K562 (cell line): ENCODE results near the gene RBM45. TPM values are rescaled to one million over a fixed set of nuclear protein-coding genes. Genes with fewer than 3 reads are reported as not detected.
A peak's percentile ranks its signal among the peaks of the same experiment; 100 is the strongest.

Source experiments
- ATAC-seq: fragments of 200-7000 bp; cut with Tn5 transposase; 3 replicates; pipeline ENCODE4 v1.9.1; 2020; ENCODE audit warnings: moderate library complexity
- BruUV-seq: library from RNA; stranded (reverse); fragments of 400-500 nt; replicated peaks from 2 replicates; lab custom pipeline; 2021; lab: Mats Ljungman, UMichigan
- CTCF ChIA-PET: fragments of 300-600 bp; formaldehyde crosslinking; extraction: SDS; loops from one replicate; lab custom pipeline; 2021; ENCODE audit warnings: low intra/inter-chr PET ratio; lab: Yijun Ruan, JAX
- POLR2A ChIA-PET: fragments of 300-600, 350-650 bp; sonication (Branson Sonifier 250); formaldehyde crosslinking; extraction: SDS; loops from one replicate; lab custom pipeline; 2021; ENCODE audit warnings: antibody characterized with exemption, inconsistent platforms; lab: Yijun Ruan, JAX
- DNase-seq, 4 experiments: peaks; one replicate each; pipeline versions ENCODE4 v3.0.0 to v3.0.0-alpha.2; 2011 to 2018; ENCODE audit warnings: low spot score in 3 of 4, mixed read lengths in 3 of 4; ENCODE audit errors: extremely low read depth in 1 of 4
- FAIRE-seq: peaks from 2 replicates; lab custom pipeline; 2011; peaks lifted over from hg19 to GRCh38; lab: Jason Lieb, UNC
- H2AFZ ChIP-seq: 2 replicates; pipeline ENCODE4 v1.6.0; 2011; ENCODE audit warnings: low read depth, low read length, control low read depth, inconsistent platforms
- H3K27ac ChIP-seq: fragments of 200-600 bp; 3 replicates; pipeline ENCODE4 v1.8.0; 2011; ENCODE audit warnings: low read depth, mild to moderate bottlenecking, control low read depth, inconsistent platforms, low read length, moderate library complexity, mixed read lengths; ENCODE audit errors: extremely low read depth
- H3K27me3 ChIP-seq, 2 experiments: fragments of 300-600 bp in 1 of 2; 2 replicates in 1 of 2; 3 replicates in 1 of 2; pipeline versions ENCODE4 v1.6.0 to v1.8.0; 2011; ENCODE audit warnings: inconsistent platforms in 2 of 2, low read length in 2 of 2, mild to moderate bottlenecking in 1 of 2, mixed read lengths in 1 of 2, moderate library complexity in 1 of 2; ENCODE audit not compliant: control insufficient read depth in 2 of 2, insufficient read depth in 2 of 2
- H3K36me3 ChIP-seq: fragments of 300-600 bp; 3 replicates; pipeline ENCODE4 v1.8.0; 2011; ENCODE audit warnings: mild to moderate bottlenecking, low read length, inconsistent platforms; ENCODE audit not compliant: control insufficient read depth, insufficient read depth
- H3K4me1 ChIP-seq, 2 experiments: fragments of 200-600 bp in 1 of 2; replicated peaks in 1 of 2; 2 replicates in 1 of 2; 3 replicates in 1 of 2; pipeline versions ENCODE4 v1.5.1 to v1.8.0; 2011; ENCODE audit warnings: inconsistent platforms in 2 of 2, low read length in 2 of 2, mild to moderate bottlenecking in 1 of 2, mixed read lengths in 1 of 2, moderate library complexity in 1 of 2; ENCODE audit not compliant: control insufficient read depth in 2 of 2, insufficient read depth in 2 of 2
- H3K4me2 ChIP-seq: 2 replicates; pipeline ENCODE4 v1.6.1; 2011; ENCODE audit warnings: low read length, control low read depth, inconsistent platforms, mixed read lengths; ENCODE audit not compliant: insufficient read depth
- H3K4me3 ChIP-seq: fragments of 200-600 bp; sonication (generic), shearing (Covaris generic); 2 replicates; pipeline ENCODE4 v1.5.1; 2016; ENCODE audit warnings: control low read depth, inconsistent platforms
- H3K79me2 ChIP-seq: fragments of 200-600 bp; 3 replicates; pipeline ENCODE4 v1.8.0; 2011; ENCODE audit warnings: low read length, inconsistent platforms; ENCODE audit not compliant: control insufficient read depth, insufficient read depth
- H3K9ac ChIP-seq, 2 experiments: 2 replicates each; pipeline versions ENCODE4 v1.6.0 to v1.6.1; 2011; ENCODE audit warnings: low read depth in 2 of 2, low read length in 2 of 2, control low read depth in 1 of 2, inconsistent platforms in 1 of 2, mild to moderate bottlenecking in 1 of 2, mixed read lengths in 1 of 2; ENCODE audit not compliant: insufficient read depth in 1 of 2
- H3K9me1 ChIP-seq: one replicate; pipeline ENCODE4 v1.6.0; 2011; ENCODE audit warnings: inconsistent platforms, mild to moderate bottlenecking, low read length, moderate library complexity; ENCODE audit not compliant: control insufficient read depth, insufficient read depth
- H3K9me3 ChIP-seq: replicated peaks from 2 replicates; pipeline ENCODE4 v1.5.1; 2011; ENCODE audit warnings: low read depth, low read length, inconsistent platforms; ENCODE audit not compliant: control insufficient read depth, insufficient read depth
- H4K20me1 ChIP-seq: replicated peaks from 2 replicates; pipeline ENCODE4 v1.6.1; 2011; ENCODE audit warnings: low read length, inconsistent platforms, mixed read lengths; ENCODE audit not compliant: control insufficient read depth, insufficient read depth
- BACH1 ChIP-seq: fragments of 200-800 bp; sonication (Bioruptor generic); IDR thresholded peaks from 2 replicates; pipeline ENCODE4 v1.6.1; 2016; ENCODE audit warnings: missing genetic modification characterization, missing compliant biosample characterization
- HMG20B ChIP-seq: fragments of 250-450 bp; sonication (Bioruptor Pico); IDR thresholded peaks from 2 replicates; pipeline ENCODE4 v1.5.0; 2021; ENCODE audit warnings: mild to moderate bottlenecking
- NR2C1 ChIP-seq, 2 experiments: fragments of 450-650 bp; IDR thresholded peaks; 2 replicates each; pipeline ENCODE4 v1.6.1; 2017; ENCODE audit warnings: mild to moderate bottlenecking in 2 of 2, antibody characterized with exemption in 1 of 2, inconsistent platforms in 1 of 2, missing compliant biosample characterization in 1 of 2, missing genetic modification characterization in 1 of 2
- NR2C2 ChIP-seq, 2 experiments: fragments of 200-800 bp in 1 of 2; sonication (Bioruptor generic) in 1 of 2; sonication (generic) in 1 of 2; formaldehyde crosslinking in 1 of 2; IDR thresholded peaks; 2 replicates each; pipeline versions ENCODE4 v1.6.1 to v1.8.0; 2016 to 2022; ENCODE audit warnings: mild to moderate bottlenecking in 1 of 2, missing compliant biosample characterization in 1 of 2, missing genetic modification characterization in 1 of 2, missing genetic modification reagents in 1 of 2
- RBM34 ChIP-seq: fragments of 200-400 bp; formaldehyde crosslinking; IDR thresholded peaks from 2 replicates; pipeline ENCODE4 v1.6.1; 2018; ENCODE audit warnings: low read length, borderline replicate concordance; ENCODE audit not compliant: insufficient read depth
- ZNF586 ChIP-seq: fragments of 450-650 bp; formaldehyde crosslinking; conservative IDR thresholded peaks from 2 replicates; pipeline ENCODE4 v1.4.0; 2020; ENCODE audit warnings: mild to moderate bottlenecking, moderate library complexity
- WGBS: fragments of 100-300 bp; shearing (Covaris generic); methylation state at CpG from one replicate; pipeline ENCODE4 v1.1.6; 2016; ENCODE audit warnings: low coverage, mixed read lengths; ENCODE audit not compliant: insufficient coverage; ENCODE audit errors: missing lambda C conversion rate; 5-methylcytosine and 5-hydroxymethylcytosine counted together
- in situ Hi-C: fragments of 300-500 bp; cut with MboI; formaldehyde crosslinking; loops from 4 replicates; pipeline ENCODE4 v1.15.0; 2018; ENCODE audit warnings: inconsistent platforms, mixed read lengths
- intact Hi-C: fragments of 100-400 bp; cut with micrococcal nuclease; formaldehyde crosslinking; loops from 2 replicates; pipeline ENCODE4 v1.14.2; 2022
- polyA plus RNA-seq, 8 experiments: library from polyadenylated mRNA; depleted of rRNA in 4 of 8; stranded (reverse) in 5 of 8; unstranded in 3 of 8; fragments of >200 nt; fragmentation: Nextera tagmentation in 2 of 8; fragmentation: Illumina TruSeq in 1 of 8; extraction: Ambion mirVana in 2 of 8; extraction: Trizol in 1 of 8; gene quantifications; 2 replicates each; pipeline versions ENCODE4 v1.2.1 to v1.2.3, GENCODE V29; 2011 to 2014; ENCODE audit warnings: inconsistent platforms in 1 of 8, missing spikeins in 1 of 8
- total RNA-seq, 7 experiments: library from RNA; depleted of rRNA in 6 of 7; stranded (reverse); fragments of >200 nt in 6 of 7; fragmentation: Illumina TruSeq in 2 of 7; extraction: Trizol in 2 of 7; gene quantifications; 2 replicates each; pipeline versions ENCODE4 v1.2.1 to v1.2.3, GENCODE V29; 2011 to 2021; ENCODE audit warnings: low replicate concordance in 1 of 7
- TF ChIP-seq, protein P1 (sequence below): fragments of 450-650 bp; IDR thresholded peaks from 2 replicates; pipeline ENCODE4 v1.6.1; 2016; ENCODE audit warnings: low read depth

RBM45 gene
- total and polyA plus RNA-seq, 9 of the 15 experiments (the other 6 are each of a cell fraction or from before 2014, with no cell fraction given): 6.7 to 22.0 (median 15.0) TPM

DNA sequence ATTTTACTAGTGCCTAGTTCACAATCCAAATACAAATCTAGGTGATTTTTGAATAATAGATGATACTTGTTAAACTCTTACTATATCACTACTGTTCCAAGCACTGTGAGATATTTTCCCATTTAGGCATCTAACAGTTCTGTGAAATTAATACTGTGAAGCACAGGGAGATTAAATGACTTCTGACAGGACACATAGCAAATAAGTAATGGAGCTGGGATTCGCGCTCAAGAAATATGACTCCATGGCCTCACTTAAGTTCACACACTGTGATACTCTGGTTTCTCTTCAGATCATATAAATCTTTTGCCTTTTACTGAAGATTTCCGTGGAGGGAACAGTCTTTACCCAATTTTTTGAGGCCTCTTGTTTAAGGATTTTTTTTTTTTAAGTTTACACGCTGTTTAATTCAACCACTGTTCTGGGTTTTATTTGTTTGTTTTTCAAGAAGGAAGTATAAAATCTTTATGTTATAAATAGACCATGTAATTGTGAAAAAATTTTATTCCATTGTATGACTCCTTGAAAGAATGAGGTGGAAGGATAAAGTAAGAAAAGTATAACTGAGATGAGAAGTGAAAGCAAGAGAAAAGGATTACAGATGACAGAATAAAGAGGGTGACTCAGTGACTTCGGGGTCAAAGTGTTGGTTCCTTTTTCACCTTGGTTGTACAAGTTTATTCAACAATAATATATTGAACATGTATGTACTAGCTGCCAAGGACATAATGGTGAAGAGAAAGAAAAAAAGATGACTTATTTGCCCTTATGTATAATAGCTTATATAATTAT is 30.2 kb downstream of the RBM45 start:
- POLR2A ChIA-PET: interaction anchor here (0.6 kb wide), 1 partner anchor 61 kb away, joined by 3 read pairs; no protein-coding TSS in a partner anchor
- BruUV-seq: no TSS peak

More for the DNA sequence above, 30.2 kb downstream of the RBM45 start:
- no peak overlapping the region for H3K9ac ChIP-seq
- FAIRE-seq (no peak), DNase-seq (no peak), ATAC-seq (peak; percentile 22; the same call in 1 of the 3 replicates)
- no peaks in the 10 kb centered on the region for H3K9me3 ChIP-seq
- no peaks in the 10 kb centered on the region for H3K79me2 ChIP-seq
- intact Hi-C loops: no loop called here
- in situ Hi-C loops: no loop called here
- H3K27ac ChIP-seq: no peak overlapping the region
- WGBS: 27% methylated on average over 5 of the region's 5 CpGs
- H3K4me1 ChIP-seq: no peaks in the 10 kb centered on the region
- no peaks in the 10 kb centered on the region for H4K20me1 ChIP-seq
- TF ChIP-seq NR2C2 (CRISPR knock-in tag; IDR thresholded peaks at IDR 0.05) (no peak), NR2C2 (tag; IDR thresholded peaks at IDR 0.05) (peak; percentile 70), ZNF586 (no peak), BACH1 (tag) (peak; percentile 24; the same call in 1 of the 2 replicates), NR2C1 (IDR thresholded peaks at IDR 0.05) (no peak), NR2C1 (tag; IDR thresholded peaks at IDR 0.05) (0 out of 2 replicates have a peak, but pooled peaks have one; percentile 20), HMG20B (CRISPR knock-in tag) (no peak), RBM34 (no peak)
- TF ChIP-seq, protein P1, sequence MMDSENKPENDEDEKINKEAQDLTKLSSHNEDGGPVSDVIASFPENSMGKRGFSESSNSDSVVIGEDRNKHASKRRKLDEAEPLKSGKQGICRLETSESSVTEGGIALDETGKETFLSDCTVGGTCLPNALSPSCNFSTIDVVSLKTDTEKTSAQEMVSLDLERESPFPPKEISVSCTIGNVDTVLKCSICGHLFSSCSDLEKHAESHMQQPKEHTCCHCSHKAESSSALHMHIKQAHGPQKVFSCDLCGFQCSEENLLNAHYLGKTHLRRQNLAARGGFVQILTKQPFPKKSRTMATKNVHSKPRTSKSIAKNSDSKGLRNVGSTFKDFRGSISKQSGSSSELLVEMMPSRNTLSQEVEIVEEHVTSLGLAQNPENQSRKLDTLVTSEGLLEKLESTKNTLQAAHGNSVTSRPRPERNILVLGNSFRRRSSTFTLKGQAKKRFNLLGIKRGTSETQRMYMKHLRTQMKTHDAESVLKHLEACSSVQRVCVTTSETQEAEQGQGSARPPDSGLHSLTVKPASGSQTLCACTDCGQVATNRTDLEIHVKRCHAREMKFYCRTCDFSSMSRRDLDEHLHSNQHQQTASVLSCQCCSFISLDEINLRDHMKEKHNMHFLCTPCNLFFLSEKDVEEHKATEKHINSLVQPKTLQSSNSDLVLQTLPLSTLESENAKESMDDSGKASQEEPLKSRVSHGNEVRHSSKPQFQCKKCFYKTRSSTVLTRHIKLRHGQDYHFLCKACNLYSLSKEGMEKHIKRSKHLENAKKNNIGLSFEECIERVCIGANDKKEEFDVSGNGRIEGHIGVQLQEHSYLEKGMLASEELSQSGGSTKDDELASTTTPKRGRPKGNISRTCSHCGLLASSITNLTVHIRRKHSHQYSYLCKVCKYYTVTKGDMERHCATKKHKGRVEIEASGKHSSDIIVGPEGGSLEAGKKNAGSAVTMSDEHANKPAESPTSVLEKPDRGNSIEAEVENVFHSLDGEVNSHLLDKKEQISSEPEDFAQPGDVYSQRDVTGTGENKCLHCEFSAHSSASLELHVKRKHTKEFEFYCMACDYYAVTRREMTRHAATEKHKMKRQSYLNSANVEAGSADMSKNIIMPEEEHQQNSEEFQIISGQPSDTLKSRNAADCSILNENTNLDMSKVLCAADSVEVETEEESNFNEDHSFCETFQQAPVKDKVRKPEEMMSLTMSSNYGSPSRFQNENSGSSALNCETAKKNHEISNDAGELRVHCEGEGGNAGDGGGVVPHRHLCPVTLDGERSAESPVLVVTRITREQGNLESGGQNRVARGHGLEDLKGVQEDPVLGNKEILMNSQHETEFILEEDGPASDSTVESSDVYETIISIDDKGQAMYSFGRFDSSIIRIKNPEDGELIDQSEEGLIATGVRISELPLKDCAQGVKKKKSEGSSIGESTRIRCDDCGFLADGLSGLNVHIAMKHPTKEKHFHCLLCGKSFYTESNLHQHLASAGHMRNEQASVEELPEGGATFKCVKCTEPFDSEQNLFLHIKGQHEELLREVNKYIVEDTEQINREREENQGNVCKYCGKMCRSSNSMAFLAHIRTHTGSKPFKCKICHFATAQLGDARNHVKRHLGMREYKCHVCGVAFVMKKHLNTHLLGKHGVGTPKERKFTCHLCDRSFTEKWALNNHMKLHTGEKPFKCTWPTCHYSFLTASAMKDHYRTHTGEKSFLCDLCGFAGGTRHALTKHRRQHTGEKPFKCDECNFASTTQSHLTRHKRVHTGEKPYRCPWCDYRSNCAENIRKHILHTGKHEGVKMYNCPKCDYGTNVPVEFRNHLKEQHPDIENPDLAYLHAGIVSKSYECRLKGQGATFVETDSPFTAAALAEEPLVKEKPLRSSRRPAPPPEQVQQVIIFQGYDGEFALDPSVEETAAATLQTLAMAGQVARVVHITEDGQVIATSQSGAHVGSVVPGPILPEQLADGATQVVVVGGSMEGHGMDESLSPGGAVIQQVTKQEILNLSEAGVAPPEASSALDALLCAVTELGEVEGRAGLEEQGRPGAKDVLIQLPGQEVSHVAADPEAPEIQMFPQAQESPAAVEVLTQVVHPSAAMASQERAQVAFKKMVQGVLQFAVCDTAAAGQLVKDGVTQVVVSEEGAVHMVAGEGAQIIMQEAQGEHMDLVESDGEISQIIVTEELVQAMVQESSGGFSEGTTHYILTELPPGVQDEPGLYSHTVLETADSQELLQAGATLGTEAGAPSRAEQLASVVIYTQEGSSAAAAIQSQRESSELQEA: no peak
- TF ChIP-seq, all 486 proteins: peak for 3
- Histone ChIP-seq H3K27me3 (no peaks in the 10 kb centered on the region), H3K36me3 (no peaks in the 10 kb centered on the region), H3K4me2 (no peak overlapping the region), H2AFZ (peak overlapping the region; percentile 22; the same call in 1 of the 2 replicates), H3K9me1 (no peaks in the 10 kb centered on the region), H3K4me3 (no peak overlapping the region)
- CTCF ChIA-PET: no interaction called here
